Measurements from ENCODE around the gene STRN4. TPM values are rescaled to one million over a fixed set of nuclear protein-coding genes. Genes with fewer than 3 reads are reported as not detected.
A peak's percentile ranks its signal among the peaks of the same experiment; 100 is the strongest.
"Not testable (repeated sequence)": the region's sequence is repeated elsewhere in the genome, so short reads cannot be mapped to it uniquely, and the experiment has no call there.

STRN4 gene
- total and polyA plus RNA-seq, 9 of the 15 experiments (the other 6 are each of a cell fraction or from before 2014, with no cell fraction given): 0.62 to 83.7 (median 36.9) TPM

DNA sequence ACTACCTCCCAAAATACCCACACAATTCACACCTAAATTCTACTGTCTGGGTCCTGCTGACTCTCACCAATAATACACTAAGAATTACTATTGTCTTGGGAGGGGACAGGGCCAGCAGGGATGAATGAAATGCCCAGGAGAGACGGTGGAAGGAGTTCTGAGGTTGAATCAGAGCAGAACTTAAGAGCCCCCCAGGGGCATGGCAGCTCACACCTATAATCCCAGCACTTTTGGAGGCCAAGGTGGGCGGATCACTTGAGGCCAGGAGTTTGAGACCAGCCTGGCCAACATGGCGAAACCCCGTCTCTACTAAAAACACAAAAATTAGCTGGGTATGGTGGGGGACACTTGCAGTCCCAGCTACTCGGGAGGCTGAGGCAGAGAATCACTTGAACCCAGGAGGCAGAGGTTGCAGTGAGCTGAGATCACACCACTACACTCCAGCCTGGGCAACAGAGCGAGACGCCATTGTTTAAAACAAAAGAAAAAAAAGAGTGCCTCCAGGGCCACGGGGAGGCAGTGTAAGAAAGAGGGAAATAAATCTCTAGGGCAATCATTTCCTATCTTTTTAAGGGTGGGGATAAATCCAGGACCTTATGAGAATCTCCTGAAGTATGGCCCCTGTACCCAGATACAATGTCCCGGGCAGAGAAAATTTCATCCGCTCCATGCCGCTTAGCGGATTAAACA lies 31.9 kb upstream of the STRN4 start:
- ATAC-seq; FAIRE-seq; H3K4me2 ChIP-seq (ENCODE audit: insufficient read depth, low read length); H3K4me3 ChIP-seq; H3K9me1 ChIP-seq (ENCODE audit: control insufficient read depth, insufficient read depth, low read length); H3K9ac ChIP-seq (ENCODE audit: insufficient read depth in 1 of 2, low read depth in 2 of 2, low read length in 2 of 2); H3K27me3 ChIP-seq (ENCODE audit: control insufficient read depth in 2 of 2, insufficient read depth in 2 of 2, low read length in 2 of 2); in situ Hi-C loops (cut with MboI); H3K9me3 ChIP-seq (replicated peaks; ENCODE audit: control insufficient read depth, insufficient read depth, low read depth, low read length); H2AFZ ChIP-seq (ENCODE audit: low read depth, low read length); DNase-seq (ENCODE audit: extremely low read depth in 1 of 4, low spot score in 3 of 4); intact Hi-C loops (cut with micrococcal nuclease); H3K27ac ChIP-seq (ENCODE audit: extremely low read depth, low read depth, low read length); BruUV-seq (replicated peaks); CTCF ChIA-PET (ENCODE audit: low intra/inter-chr PET ratio): not testable (repeated sequence)
- 79% methylated on average over 8 of the region's 12 CpGs for WGBS (ENCODE audit: insufficient coverage, low coverage, missing lambda C conversion rate)
- peak; percentile 40; the same call in 1 of the 2 replicates for TF ChIP-seq SUPT5H (IDR thresholded peaks at IDR 0.05)
- TF ChIP-seq, protein P1, sequence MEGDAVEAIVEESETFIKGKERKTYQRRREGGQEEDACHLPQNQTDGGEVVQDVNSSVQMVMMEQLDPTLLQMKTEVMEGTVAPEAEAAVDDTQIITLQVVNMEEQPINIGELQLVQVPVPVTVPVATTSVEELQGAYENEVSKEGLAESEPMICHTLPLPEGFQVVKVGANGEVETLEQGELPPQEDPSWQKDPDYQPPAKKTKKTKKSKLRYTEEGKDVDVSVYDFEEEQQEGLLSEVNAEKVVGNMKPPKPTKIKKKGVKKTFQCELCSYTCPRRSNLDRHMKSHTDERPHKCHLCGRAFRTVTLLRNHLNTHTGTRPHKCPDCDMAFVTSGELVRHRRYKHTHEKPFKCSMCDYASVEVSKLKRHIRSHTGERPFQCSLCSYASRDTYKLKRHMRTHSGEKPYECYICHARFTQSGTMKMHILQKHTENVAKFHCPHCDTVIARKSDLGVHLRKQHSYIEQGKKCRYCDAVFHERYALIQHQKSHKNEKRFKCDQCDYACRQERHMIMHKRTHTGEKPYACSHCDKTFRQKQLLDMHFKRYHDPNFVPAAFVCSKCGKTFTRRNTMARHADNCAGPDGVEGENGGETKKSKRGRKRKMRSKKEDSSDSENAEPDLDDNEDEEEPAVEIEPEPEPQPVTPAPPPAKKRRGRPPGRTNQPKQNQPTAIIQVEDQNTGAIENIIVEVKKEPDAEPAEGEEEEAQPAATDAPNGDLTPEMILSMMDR (IDR thresholded peaks at IDR 0.05 in 2 of 3, conservative IDR thresholded peaks at IDR 0.05 in 1 of 3; ENCODE audit: insufficient read depth in 2 of 3, low read depth in 1 of 3, low read length in 3 of 3): peak in 1 of 3 experiments; percentile 22; a peak in 1 of 6 replicates
- peak; percentile 52 for TF ChIP-seq POLR2B (IDR thresholded peaks at IDR 0.05; ENCODE audit: low read depth, partially characterized antibody)
- peak; percentile 47; the same call in 1 of the 2 replicates for TF ChIP-seq POLR2A (conservative IDR thresholded peaks at IDR 0.05)
- H3K36me3 ChIP-seq (ENCODE audit: control insufficient read depth, insufficient read depth, low read length): peaks cover 82% of the 10 kb centered on the region
- H3K4me1 ChIP-seq (replicated peaks in 1 of 2; ENCODE audit: control insufficient read depth in 2 of 2, insufficient read depth in 2 of 2, low read length in 2 of 2): peaks cover 9 to 20% of the 10 kb centered on the region in 2 experiments; a peak in 4 of 5 replicates
- peaks cover 32% of the 10 kb centered on the region for H3K79me2 ChIP-seq (ENCODE audit: control insufficient read depth, insufficient read depth, low read length)
- POLR2A ChIA-PET: interaction anchor here (0.6 to 3.7 kb wide), 8 partner anchors 8 to 979 kb away, joined by 3 to 17 read pairs (median 3); partner anchors contain the start of gene SLC1A5
- H4K20me1 ChIP-seq (replicated peaks; ENCODE audit: control insufficient read depth, insufficient read depth, low read length): peaks cover 44% of the 10 kb centered on the region
